ENCODE results near the gene GNG12. TPM values are rescaled to one million over a fixed set of nuclear protein-coding genes. Genes with fewer than 3 reads are reported as not detected.
A peak's percentile ranks its signal among the peaks of the same experiment; 100 is the strongest.

The GNG12 gene
- total and polyA plus RNA-seq, 2 experiments from 2014 or later = 25.4 to 33.9 TPM

DNA sequence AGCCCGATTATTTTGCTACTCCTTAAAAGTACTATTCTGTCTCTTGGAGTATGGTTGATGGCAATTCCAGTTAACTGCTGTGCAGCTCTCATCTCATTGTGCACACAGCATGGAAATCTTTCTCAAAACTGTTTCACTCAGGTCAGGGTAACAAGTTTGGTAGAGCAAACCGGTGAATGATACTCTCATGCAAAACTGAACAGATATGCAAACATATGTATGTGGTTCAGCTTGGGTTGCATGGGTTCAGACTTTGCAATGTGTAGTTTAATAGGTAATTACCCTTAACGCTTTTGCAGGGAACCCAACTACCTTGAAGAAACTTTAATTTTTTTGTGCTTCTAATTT, 146.1 kb downstream of the GNG12 start:
- Histone ChIP-seq H3K4me1 (ENCODE audit: low read depth) (peaks cover 44% of the 10 kb centered on the region), H3K27ac (peak overlapping the region; percentile 96), H3K4me3 (peak overlapping the region; percentile 88), H3K36me3 (peaks cover 11% of the 10 kb centered on the region), H3K27me3 (no peaks in the 10 kb centered on the region), H3K9me3 (ENCODE audit: low read depth) (no peaks in the 10 kb centered on the region)
- peak in 1 of 2 donors; percentile 15 for DNase-seq (ENCODE audit: low read depth in 1 of 2, low spot score in 1 of 2)
- no peak for TF ChIP-seq CTCF (IDR thresholded peaks at IDR 0.05; ENCODE audit: low read depth, low read length)

DNA sequence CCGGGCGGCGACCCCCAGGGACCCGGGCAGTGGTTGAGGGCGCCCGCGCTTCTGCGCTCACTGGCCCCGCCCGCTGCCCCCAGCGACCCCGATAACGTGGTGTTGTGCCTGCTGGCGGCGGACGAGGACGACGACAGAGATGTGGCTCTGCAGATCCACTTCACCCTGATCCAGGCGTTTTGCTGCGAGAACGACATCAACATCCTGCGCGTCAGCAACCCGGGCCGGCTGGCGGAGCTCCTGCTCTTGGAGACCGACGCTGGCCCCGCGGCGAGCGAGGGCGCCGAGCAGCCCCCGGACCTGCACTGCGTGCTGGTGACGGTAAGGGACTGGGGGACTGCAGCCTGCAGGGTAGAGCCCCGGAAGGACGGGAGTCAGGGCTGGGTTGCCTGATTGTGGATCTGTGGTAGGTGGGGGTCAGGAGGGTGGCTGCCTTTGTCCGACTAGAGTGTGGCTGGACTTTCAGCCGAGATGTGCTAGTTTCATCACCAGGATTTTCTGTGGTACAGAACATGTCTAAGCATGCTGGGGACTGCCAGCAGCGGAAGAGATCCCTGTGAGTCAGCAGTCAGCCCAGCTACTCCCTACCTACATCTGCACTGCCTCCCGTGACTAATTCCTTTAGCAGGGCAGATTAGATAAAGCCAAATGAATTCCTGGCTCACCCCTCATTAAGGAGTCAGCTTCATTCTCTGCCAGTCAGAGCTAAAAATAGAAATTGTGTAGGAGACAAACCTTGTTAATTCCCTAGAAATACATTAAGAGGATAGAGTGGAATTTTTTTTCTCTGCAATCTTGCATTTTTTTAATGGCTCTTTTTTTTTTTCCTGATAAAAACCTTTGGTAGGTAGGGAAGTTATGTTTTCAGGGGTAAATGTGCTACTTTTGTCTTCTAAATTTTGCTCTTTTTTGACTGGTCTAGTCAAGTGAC, 146.7 kb downstream of the GNG12 start:
- Histone ChIP-seq H3K27ac (peak overlapping the region; percentile 96), H3K4me3 (peak overlapping the region; percentile 88)

DNA sequence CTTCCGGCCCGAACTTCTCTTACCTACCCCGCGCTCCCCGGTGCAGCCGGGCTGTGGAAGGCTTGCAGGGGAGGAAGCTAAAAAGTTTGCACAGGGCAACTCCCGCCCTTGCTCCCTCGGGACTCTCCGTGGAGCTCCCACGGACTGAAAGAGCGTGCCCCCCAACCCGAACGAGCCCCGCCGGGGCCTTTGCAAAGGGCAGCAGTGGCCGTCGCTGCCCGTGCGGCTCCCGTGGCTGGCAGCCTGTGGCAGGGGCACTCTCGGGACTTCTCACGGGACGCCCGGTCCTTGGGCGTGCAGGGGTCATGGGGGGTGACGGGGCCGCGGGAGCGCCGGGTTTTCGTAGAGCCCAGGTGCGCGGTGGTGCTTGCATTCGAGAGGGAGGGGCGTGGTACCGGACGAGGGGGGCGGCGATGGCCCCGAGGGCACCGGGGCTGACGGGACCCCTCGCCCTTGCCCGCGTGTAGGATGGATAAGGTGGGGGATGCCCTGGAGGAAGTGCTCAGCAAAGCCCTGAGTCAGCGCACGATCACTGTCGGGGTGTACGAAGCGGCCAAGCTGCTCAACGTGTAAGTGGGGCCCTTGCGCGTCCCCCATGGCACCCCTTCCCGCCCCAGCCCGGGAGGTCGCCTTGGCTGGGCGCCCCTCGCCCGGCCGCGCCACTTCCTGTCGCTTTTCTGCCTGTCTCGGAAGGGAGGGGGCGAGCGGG, 147.6 kb downstream of the GNG12 start:
- Histone ChIP-seq H3K27ac (peak overlapping the region; percentile 96), H3K4me1 (ENCODE audit: low read depth) (peaks cover 38% of the 10 kb centered on the region), H3K4me3 (peak overlapping the region; percentile 88), H3K9me3 (ENCODE audit: low read depth) (no peaks in the 10 kb centered on the region), H3K36me3 (peaks cover 11% of the 10 kb centered on the region), H3K27me3 (no peaks in the 10 kb centered on the region)
- DNase-seq (ENCODE audit: low read depth in 1 of 2, low spot score in 1 of 2) = peak; percentile 47 to 52
- TF ChIP-seq CTCF (IDR thresholded peaks at IDR 0.05; ENCODE audit: low read depth, low read length) = no peak

More for the DNA sequence above, 146.7 kb downstream of the GNG12 start:
- DNase-seq (ENCODE audit: low read depth in 1 of 2, low spot score in 1 of 2) = peak; percentile 89 to 99
- Histone ChIP-seq H3K36me3 (peaks cover 11% of the 10 kb centered on the region), H3K27me3 (no peaks in the 10 kb centered on the region), H3K4me1 (ENCODE audit: low read depth) (peaks cover 40% of the 10 kb centered on the region), H3K9me3 (ENCODE audit: low read depth) (no peaks in the 10 kb centered on the region)
- TF ChIP-seq CTCF (IDR thresholded peaks at IDR 0.05; ENCODE audit: low read depth, low read length) = no peak

GRCh38 chr1:67685067-67685557, 148.2 kb downstream of the GNG12 start, which contains the start of gene GADD45A:
GADD45A (plus strand) TSS chr1:67685201; CDS start chr1:67685495, 294 bp downstream.
- TF ChIP-seq CTCF (IDR thresholded peaks at IDR 0.05; ENCODE audit: low read depth, low read length) = no peak
- H3K27ac ChIP-seq = peak within 1 kb of the TSS; percentile 96
- DNase-seq (ENCODE audit: low read depth in 1 of 2, low spot score in 1 of 2) = peak; percentile 98 to 100
- peaks cover 11% of the 10 kb centered on the region for H3K36me3 ChIP-seq
- H3K4me1 ChIP-seq (ENCODE audit: low read depth) = peaks cover 38% of the 10 kb centered on the region
- H3K27me3 ChIP-seq = no peaks in the 10 kb centered on the region
- H3K4me3 ChIP-seq = peak within 1 kb of the TSS; percentile 88
- no peaks in the 10 kb centered on the region for H3K9me3 ChIP-seq (ENCODE audit: low read depth)

DNA sequence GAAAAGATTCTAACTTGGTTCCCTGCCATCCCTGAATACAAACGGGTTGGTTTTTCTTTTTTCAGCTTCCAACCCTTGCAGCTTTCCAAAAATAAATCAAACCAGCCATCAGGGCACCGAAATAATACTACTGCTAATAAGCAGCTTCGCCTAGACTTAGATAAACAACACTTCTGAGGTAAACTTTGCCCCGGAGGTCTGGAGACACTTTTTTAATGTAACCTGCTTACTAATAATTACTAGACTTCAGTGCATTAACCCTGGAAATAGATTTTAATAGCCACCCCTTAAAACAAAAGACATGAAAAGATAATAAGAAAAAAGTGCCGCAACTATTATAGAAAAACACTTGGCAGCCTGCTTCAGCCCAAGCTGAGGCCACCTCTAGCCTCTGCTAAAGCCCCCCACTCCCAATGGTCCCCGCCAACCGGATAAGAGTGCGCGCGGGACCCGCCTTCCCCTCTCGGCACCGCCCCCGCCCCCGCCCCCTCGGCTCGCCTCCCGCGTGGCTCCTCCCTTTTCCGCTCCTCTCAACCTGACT, 148.7 kb downstream of the GNG12 start:
- Histone ChIP-seq H3K9me3 (ENCODE audit: low read depth) (no peaks in the 10 kb centered on the region), H3K27me3 (no peaks in the 10 kb centered on the region), H3K4me1 (ENCODE audit: low read depth) (peaks cover 35% of the 10 kb centered on the region), H3K4me3 (no peak overlapping the region), H3K27ac (peak overlapping the region; percentile 73), H3K36me3 (peaks cover 11% of the 10 kb centered on the region)
- peak in 1 of 2 donors; percentile 15 for DNase-seq (ENCODE audit: low read depth in 1 of 2, low spot score in 1 of 2)
- TF ChIP-seq CTCF (IDR thresholded peaks at IDR 0.05; ENCODE audit: low read depth, low read length) = no peak

Data from cardiac muscle cell (in vitro differentiated cells and primary cell).